ENCODE data around the gene TBX5. TPM values are rescaled to one million over a fixed set of nuclear protein-coding genes. Genes with fewer than 3 reads are reported as not detected.

Gene TBX5
- total and polyA plus RNA-seq, 7 experiments from 2014 or later: not detected

DNA sequence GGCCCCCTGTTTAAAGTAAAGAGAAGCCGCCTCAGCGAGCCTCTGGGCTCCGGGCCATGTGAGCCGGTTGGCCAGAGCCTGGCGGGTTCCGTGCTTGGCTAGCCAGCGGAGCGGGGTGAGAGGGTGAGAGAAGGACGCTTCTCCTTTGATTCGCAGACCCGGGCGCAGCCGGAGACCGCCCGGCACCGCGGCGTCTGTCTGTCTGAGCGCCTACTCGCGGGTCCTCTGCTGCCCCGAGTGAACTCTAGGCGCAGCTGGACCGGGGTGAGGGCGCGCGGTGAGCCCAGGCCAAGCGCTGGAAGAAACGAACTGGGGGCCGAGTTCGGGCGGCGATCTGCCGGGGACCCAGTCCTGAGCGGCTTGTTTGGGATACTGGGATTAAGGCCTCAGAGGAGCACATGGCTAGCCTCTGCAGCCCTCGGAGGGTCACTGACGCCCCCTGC lies 41.4 kb upstream of the TBX5 start:
- Mint-ChIP-seq H3K27ac (no peak overlapping the region), H3K4me1 (no peaks in the 10 kb centered on the region), H3K9me3 (peaks cover 0 to 15% (median 2%) of the 10 kb centered on the region in 11 donors), H3K27me3 (peaks cover 74 to 85% (median 84%) of the 10 kb centered on the region in 5 donors), H3K36me3 (peaks cover 0 to 4% (median 0%) of the 10 kb centered on the region in 5 donors), H3K4me3 (no peak overlapping the region)
- Histone ChIP-seq H3K4me1 (ENCODE audit: control insufficient read depth in 2 of 2, insufficient read depth in 2 of 2, low read length in 2 of 2) (no peaks in the 10 kb centered on the region), H3K27ac (ENCODE audit: low read depth, low read length) (no peak overlapping the region), H3K4me3 (ENCODE audit: low read length) (no peak overlapping the region), H3K9me3 (ENCODE audit: control insufficient read depth in 2 of 3, low read length in 3 of 3) (no peaks in the 10 kb centered on the region), H3K36me3 (ENCODE audit: control insufficient read depth in 2 of 3, insufficient read depth in 3 of 3, low read length in 3 of 3) (no peaks in the 10 kb centered on the region), H3K27me3 (ENCODE audit: control insufficient read depth in 2 of 2, insufficient read depth in 2 of 2, low read length in 2 of 2) (peaks cover 3 to 7% of the 10 kb centered on the region in 2 donors)
- ATAC-seq (no peak), DNase-seq (no peak)
- ChIA-PET CTCF (no interaction called here), POLR2A (no interaction called here)
- intact Hi-C loops (cut with micrococcal nuclease): loop anchor here in 1 of 2 donors (5.0 to 10.0 kb wide), 2 partner anchors 238 to 975 kb away; partner anchors contain the start of genes LHX5 and TBX3

DNA sequence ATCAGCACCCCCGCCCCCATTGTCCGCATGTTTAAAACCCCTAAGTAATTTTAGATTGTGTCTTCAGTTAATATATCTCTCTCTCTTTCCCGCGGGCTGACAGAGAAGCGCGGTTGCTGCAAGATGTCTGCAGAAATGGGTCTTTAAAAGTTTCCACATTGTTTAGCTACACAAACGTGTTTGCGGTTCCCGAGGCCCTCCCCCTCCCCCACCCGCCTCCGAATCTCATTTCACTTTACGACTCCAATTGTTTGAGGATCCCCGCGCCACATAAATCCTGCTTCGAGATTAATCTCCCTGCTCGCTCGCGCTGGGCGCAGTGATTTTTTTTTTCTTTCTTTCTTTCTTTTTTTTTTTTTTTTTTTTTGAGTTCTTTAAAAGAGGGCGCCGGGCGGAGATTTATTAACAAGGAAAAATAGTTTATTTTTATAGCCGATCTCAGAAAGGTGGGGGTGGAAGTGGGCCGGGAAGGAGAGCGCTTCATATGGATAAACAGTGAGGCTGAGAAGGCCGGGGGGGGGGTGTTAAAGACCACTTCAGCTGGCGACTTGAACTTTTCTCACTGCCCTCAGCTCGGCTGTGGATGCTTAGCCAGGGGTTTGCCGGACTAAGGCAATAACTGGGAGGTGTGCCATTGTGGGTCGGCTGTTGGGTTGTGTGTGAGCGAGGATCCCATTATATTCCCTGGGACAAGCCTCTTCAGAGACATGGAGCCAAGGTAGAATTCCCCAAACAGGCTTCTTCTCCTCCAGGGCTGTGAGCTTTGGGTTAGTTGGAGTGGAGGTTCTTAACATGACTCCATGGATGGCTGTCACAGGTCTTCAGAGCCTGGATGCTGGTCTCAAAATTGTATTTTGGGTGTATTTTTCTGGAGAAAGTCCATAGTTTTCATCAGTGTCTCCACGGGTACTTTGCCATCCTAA lies 39.7 kb upstream of the TBX5 start:
- POLR2A ChIA-PET: no interaction called here
- peaks cover 3 to 7% of the 10 kb centered on the region in 2 donors for H3K27me3 ChIP-seq (ENCODE audit: control insufficient read depth in 2 of 2, insufficient read depth in 2 of 2, low read length in 2 of 2)
- no peaks in the 10 kb centered on the region for H3K36me3 ChIP-seq (ENCODE audit: control insufficient read depth in 2 of 3, insufficient read depth in 3 of 3, low read length in 3 of 3)
- H3K27ac ChIP-seq (ENCODE audit: low read depth, low read length): no peak overlapping the region
- ATAC-seq (no peak), DNase-seq (no peak)
- Mint-ChIP-seq H3K4me1 (no peaks in the 10 kb centered on the region), H3K27ac (no peak overlapping the region), H3K9me3 (peaks cover 0 to 10% (median 2%) of the 10 kb centered on the region in 11 donors), H3K4me3 (no peak overlapping the region), H3K36me3 (peaks cover 0 to 4% (median 0%) of the 10 kb centered on the region in 5 donors), H3K27me3 (peaks cover 78 to 92% (median 86%) of the 10 kb centered on the region in 5 donors)
- CTCF ChIA-PET: no interaction called here
- no peaks in the 10 kb centered on the region for H3K9me3 ChIP-seq (ENCODE audit: control insufficient read depth in 2 of 3, low read length in 3 of 3)
- H3K4me1 ChIP-seq (ENCODE audit: control insufficient read depth in 2 of 2, insufficient read depth in 2 of 2, low read length in 2 of 2): no peaks in the 10 kb centered on the region
- no peak overlapping the region for H3K4me3 ChIP-seq (ENCODE audit: low read length)
- intact Hi-C loops (cut with micrococcal nuclease): loop anchor here in 1 of 2 donors (5.0 to 10.0 kb wide), 2 partner anchors 239 to 973 kb away; partner anchors contain the start of genes LHX5 and TBX3

DNA sequence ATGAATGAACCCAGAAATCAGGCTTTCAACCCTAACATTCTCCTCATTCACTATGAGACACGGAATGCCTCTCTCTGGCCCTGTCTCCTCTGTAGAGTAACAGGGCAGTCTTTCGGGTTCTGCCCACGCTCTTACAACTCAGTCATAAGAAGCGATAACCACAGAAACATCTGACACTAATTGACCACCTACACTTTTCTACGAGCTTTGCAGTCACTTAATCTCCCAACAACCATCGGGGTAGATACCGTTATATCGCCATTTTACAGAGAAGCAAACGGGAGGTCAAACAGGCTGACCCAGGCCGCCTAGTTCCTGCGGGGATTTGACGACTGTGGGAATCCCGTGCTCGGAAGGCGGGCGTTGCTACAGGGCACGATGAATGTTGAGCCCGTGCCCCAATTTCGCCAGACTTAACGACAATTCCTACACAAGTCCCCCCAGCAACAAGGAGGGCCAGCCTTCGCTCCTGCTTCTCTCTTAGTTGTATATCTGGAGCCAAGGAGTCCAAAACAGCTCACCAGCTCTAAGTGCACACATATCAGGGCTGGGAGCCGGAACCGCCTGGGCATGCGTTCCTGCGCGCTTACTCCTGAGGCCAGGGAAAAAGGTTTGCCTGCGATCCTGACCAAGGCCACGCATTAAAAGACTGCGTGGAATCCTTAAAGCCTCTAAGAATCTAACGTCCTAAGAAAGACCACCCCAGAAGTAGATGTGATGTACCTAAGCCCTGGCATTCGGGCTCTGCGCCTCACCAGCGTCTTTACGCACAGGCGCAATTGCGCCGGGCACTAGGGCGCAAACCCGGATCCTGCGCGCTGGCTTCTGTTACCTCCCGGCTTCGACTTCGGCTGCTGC lies 38.7 kb upstream of the TBX5 start:
- Histone ChIP-seq H3K4me1 (ENCODE audit: control insufficient read depth in 2 of 2, insufficient read depth in 2 of 2, low read length in 2 of 2) (no peaks in the 10 kb centered on the region), H3K27ac (ENCODE audit: low read depth, low read length) (no peak overlapping the region), H3K4me3 (ENCODE audit: low read length) (no peak overlapping the region), H3K27me3 (ENCODE audit: control insufficient read depth in 2 of 2, insufficient read depth in 2 of 2, low read length in 2 of 2) (peaks cover 3 to 7% of the 10 kb centered on the region in 2 donors), H3K36me3 (ENCODE audit: control insufficient read depth in 2 of 3, insufficient read depth in 3 of 3, low read length in 3 of 3) (no peaks in the 10 kb centered on the region), H3K9me3 (ENCODE audit: control insufficient read depth in 2 of 3, low read length in 3 of 3) (no peaks in the 10 kb centered on the region)
- ATAC-seq (no peak), DNase-seq (no peak)
- no peaks in the 10 kb centered on the region for H3K4me1 Mint-ChIP-seq
- H3K27me3 Mint-ChIP-seq: peaks cover 78 to 92% (median 86%) of the 10 kb centered on the region in 5 donors
- ChIA-PET POLR2A (no interaction called here), CTCF (no interaction called here)
- peak overlapping the region in 1 of 9 donors; percentile 39 for H3K27ac Mint-ChIP-seq
- peaks cover 0 to 7% (median 2%) of the 10 kb centered on the region in 11 donors for H3K9me3 Mint-ChIP-seq
- peaks cover 0 to 4% (median 0%) of the 10 kb centered on the region in 5 donors for H3K36me3 Mint-ChIP-seq
- intact Hi-C loops (cut with micrococcal nuclease): loop anchor here in 1 of 2 donors (5.0 to 10.0 kb wide), 2 partner anchors 240 to 972 kb away; partner anchors contain the start of genes LHX5 and TBX3
- peak overlapping the region in 1 of 10 donors; percentile 5 for H3K4me3 Mint-ChIP-seq

DNA sequence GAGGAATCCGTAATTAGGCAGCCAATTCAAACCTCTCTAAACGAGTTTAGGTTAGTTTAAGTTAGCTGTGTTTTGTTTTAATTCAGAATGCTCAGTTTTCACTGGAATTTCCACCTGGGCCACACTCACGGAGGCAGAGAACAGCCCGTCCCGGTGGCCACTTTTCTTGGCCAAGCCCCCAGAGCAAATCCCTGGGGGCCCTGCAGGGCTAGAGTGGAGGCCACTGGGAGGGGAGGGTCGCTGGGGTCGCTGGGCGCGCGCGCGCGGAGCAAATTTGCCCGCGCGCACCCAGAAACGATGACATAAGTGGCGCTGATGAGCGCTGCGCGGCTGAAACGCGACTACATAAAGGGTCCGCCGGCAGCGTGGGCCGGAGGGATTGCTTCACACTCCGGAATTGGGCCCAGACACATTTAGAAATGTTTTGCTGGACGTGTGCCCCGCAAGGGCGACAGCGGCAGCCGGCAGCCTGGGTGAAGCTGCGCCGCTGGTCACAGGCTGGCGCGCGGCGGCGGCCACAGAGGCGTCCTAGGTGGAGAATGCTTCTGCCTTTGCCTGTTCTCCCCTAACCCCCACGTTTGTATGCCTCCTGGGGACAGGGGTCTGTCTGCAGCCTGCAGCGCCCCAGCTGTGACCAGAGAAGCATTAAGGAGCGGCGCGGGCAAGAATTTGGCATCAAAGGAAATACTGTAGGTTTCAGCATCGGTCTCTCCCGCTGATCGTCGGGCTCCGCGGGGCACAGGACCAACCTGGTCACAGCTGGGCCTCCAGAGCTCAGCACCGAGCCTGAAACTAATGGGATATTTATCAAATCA lies 37.9 kb upstream of the TBX5 start:
- peaks cover 0 to 5% (median 0%) of the 10 kb centered on the region in 5 donors for H3K36me3 Mint-ChIP-seq
- no peak overlapping the region for H3K4me3 Mint-ChIP-seq
- peaks cover 0 to 2% (median 0%) of the 10 kb centered on the region in 7 donors for H3K4me1 Mint-ChIP-seq
- no peak overlapping the region for H3K27ac ChIP-seq (ENCODE audit: low read depth, low read length)
- H3K36me3 ChIP-seq (ENCODE audit: control insufficient read depth in 2 of 3, insufficient read depth in 3 of 3, low read length in 3 of 3): no peaks in the 10 kb centered on the region
- H3K9me3 ChIP-seq (ENCODE audit: control insufficient read depth in 2 of 3, low read length in 3 of 3): no peaks in the 10 kb centered on the region
- ChIA-PET POLR2A (no interaction called here), CTCF (no interaction called here)
- DNase-seq: no peak
- no peak overlapping the region for H3K4me3 ChIP-seq (ENCODE audit: low read length)
- peaks cover 75 to 91% (median 85%) of the 10 kb centered on the region in 5 donors for H3K27me3 Mint-ChIP-seq
- H3K4me1 ChIP-seq (ENCODE audit: control insufficient read depth in 2 of 2, insufficient read depth in 2 of 2, low read length in 2 of 2): no peaks in the 10 kb centered on the region
- peaks cover 3 to 7% of the 10 kb centered on the region in 2 donors for H3K27me3 ChIP-seq (ENCODE audit: control insufficient read depth in 2 of 2, insufficient read depth in 2 of 2, low read length in 2 of 2)
- no peak overlapping the region for H3K27ac Mint-ChIP-seq
- intact Hi-C loops (cut with micrococcal nuclease): loop anchor here in 1 of 2 donors (10.0 kb wide), 1 partner anchor 241 kb away; the partner anchor contains the start of gene TBX3
- peaks cover 0 to 4% (median under 1%) of the 10 kb centered on the region in 11 donors for H3K9me3 Mint-ChIP-seq
- no peak for ATAC-seq

DNA sequence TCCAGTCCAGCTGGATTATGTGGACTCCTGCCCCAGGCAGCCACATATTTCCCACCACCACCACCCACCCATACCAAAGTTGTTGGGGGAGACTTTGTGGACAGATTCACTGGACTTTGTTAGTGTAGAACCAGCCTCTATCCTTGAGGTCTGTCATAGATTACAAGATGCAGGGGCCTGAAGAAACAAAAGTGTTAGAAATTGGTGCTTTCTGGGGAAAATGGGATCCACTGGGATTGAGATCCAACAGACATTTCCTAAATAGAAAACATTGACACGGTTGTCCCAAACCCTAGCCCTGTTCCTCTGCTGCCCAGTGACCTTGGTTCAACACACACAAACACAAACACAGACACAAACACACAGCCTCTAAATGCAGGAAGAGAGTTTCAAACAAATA lies 36.6 kb upstream of the TBX5 start:
- intact Hi-C loops (cut with micrococcal nuclease): loop anchor here in 1 of 2 donors (10.0 kb wide), 1 partner anchor 242 kb away; the partner anchor contains the start of gene TBX3
- H3K9me3 Mint-ChIP-seq: peaks cover 0 to 5% (median 0%) of the 10 kb centered on the region in 11 donors
- H3K4me3 Mint-ChIP-seq: no peak overlapping the region
- ChIA-PET POLR2A (no interaction called here), CTCF (no interaction called here)
- peaks cover 0 to 7% (median 0%) of the 10 kb centered on the region in 7 donors for H3K4me1 Mint-ChIP-seq
- H3K36me3 Mint-ChIP-seq: peaks cover 0 to 9% (median 0%) of the 10 kb centered on the region in 5 donors
- no peak overlapping the region for H3K27ac ChIP-seq (ENCODE audit: low read depth, low read length)
- no peaks in the 10 kb centered on the region for H3K36me3 ChIP-seq (ENCODE audit: control insufficient read depth in 2 of 3, insufficient read depth in 3 of 3, low read length in 3 of 3)
- DNase-seq: no peak
- H3K27me3 Mint-ChIP-seq: peaks cover 80 to 95% (median 90%) of the 10 kb centered on the region in 5 donors
- H3K9me3 ChIP-seq (ENCODE audit: control insufficient read depth in 2 of 3, low read length in 3 of 3): no peaks in the 10 kb centered on the region
- H3K27me3 ChIP-seq (ENCODE audit: control insufficient read depth in 2 of 2, insufficient read depth in 2 of 2, low read length in 2 of 2): peaks cover under 1 to 3% of the 10 kb centered on the region in 2 donors
- no peak overlapping the region for H3K4me3 ChIP-seq (ENCODE audit: low read length)
- ATAC-seq: no peak
- H3K27ac Mint-ChIP-seq: peak overlapping the region in 1 of 9 donors; percentile 36
- H3K4me1 ChIP-seq (ENCODE audit: control insufficient read depth in 2 of 2, insufficient read depth in 2 of 2, low read length in 2 of 2): no peaks in the 10 kb centered on the region
